HG03342 (cell line): Measurements from ENCODE around the gene YKT6.

Source experiments
- ATAC-seq: cut with Tn5 transposase; IDR thresholded peaks from one replicate; pipeline ENCODE4 v1.9.1; 2021; ENCODE audit warnings: mild to moderate bottlenecking, moderate library complexity; ENCODE audit not compliant: unreplicated experiment

The YKT6 gene

DNA sequence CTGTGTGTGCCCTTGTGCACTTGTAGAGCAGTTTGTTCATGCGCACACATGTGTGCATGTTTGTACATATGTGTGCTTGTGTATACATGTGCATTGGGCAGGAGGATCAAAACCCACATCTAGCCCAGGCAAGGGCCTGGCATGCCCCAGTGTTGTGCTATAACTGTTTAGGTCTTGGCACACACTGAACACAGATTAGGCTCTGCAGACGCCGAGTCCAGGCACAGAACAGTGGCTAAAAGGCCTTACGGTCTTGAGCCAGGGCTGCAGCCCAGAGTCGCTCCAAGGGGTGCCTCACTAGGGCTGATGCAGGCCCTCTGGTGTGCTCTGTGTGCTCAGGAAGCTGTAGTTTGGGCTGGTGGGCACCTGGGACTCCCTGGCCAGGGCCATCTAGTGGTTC, 55.7 kb downstream of the YKT6 start:
- no peak for ATAC-seq

DNA sequence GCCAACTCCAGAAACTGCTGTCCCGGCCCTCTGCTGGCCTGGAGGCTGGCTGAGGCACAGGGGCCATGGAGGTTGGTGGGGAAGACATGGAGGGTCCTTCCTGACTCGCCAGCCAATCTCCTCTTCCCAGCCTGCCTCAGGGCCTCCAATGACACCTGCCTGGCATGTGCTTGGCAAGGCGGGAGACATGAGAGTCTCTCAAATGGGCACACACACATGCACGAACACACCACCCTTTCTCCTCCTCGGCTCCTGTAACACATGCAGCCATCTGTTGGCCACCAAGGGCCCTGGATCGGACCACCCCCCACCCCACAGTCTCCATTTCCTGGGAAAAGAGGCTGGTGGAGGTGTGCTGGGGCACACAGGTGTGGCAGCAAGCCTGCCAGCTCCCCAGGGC, 56.4 kb downstream of the YKT6 start:
- no peak for ATAC-seq

DNA sequence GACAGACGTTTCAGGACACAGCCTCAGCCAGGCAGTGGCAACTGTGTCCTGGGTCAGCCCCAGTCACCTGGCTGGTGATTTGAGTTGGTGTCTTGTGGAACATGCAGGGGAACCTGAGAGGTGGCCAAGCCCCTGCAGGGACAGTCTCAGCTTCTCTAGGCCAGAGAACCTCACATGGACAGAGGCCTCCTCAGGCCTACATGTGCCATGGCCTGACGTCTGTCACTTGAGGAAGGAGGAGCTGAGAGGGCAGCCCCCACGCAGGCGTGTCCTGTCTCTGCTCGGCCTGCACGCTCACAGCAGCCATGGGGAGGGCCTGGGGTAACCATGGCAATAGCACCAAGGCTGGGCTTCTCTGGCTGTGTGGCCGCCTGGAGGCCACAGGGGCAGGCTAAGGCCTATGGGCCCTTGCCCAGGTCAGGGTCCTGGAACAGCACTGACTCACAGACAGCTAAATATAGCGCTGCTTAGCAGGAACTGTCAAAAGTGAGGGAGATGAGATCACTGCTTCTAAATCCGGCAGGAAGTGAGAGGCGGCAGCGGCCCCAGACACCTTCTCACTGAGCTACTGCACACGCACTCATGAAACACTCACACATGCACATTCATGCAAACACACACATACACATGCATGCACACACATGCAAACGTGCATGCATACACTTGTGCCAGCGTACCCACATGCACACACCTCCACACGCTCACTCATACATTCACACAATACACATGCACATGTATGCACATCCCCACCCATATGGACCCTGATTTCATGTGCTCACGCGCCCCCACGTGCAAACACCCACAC, 57.0 kb downstream of the YKT6 start:
- peak; percentile 84 for ATAC-seq

DNA sequence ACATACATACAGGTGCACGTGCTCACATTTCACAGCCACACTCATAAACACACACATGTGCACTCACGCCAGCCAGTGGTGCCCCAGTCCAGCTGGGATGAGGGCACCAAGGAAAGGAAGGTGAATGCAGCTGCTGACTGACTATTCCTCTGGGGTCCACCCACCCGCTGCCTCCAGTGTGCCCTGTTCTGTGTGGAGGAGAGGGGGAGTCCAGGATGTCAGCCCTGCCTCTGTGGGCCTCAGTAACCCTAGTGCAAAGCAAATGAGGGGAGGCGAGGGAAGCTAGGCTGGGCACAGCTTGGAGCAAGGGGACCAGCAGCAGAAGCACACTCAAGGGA, 57.6 kb downstream of the YKT6 start:
- ATAC-seq, result no peak

DNA sequence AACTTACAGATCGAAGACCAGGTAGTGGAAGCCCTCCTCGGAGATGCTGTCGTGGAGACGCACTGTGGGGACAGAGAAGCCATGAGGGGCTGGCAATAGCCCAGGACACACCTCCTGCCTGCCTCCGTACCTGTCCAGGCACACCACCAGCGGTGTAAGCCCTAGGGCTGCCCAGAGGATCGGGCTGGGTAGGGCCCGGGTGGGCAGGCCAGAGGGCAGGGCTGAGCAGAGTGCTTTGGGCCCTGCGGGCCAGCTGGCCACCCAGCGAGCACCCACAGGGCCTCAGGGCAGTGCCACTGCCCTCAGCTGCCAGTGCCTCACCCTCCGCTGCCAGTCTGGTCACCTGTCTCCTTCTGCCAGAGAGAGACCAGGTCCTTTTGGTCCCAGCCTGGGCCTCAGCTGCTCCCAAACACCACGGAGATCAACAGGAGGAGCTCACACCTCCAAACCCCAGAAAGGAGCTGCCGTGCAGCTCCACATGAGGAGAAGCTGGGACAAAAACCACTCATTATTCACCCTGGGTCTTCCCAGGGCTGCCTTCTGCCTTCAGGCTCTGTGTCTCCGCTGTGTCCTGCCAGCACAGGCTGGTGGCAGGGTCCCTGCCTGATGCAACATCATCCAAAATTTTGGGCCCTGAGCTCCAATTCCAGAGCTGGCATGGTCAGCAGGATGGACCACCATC, 58.2 kb downstream of the YKT6 start:
- ATAC-seq, result no peak

DNA sequence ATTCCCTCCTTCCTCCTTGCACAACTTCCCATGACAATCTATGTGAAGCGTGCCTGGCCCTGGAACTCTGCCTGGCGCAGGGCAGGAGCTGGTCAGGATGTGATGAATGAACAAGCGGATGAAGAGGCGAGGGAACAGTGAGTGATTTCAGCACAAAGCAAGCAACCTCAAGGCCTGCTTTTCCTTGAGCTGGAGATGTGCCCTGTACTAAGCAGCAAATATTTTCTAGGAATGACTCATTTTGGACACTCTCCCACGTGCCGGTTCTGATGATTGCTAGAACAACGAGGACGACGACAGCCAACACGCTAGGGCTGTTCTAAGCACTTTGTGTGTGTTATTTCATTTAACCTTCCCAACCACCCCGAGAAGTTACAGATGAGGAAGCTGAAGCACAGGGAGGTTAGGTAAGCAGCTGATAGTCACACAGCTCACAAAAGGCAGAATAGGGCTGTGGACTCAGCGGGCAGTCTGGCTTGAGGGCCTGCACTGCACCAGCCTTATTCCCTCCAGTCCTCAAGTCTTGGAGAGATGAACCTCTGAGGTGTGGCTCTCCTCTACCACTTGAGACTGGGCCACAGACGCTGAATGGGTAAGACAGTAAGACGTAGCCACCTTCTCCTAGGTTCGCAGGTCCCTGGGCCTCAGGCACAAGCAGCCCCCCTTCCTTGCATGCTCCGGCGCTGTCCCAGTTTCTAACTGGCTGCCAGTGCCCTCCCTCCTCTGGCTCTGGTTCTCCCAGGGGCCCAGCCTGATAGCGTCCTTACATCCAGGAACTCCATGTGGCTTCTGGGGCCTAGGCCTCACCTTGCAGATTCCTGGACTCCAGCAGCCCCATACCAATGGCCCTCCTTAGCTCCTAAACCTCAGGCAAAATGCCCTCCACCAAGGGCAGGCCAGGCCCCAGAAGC, 59.0 kb downstream of the YKT6 start:
- ATAC-seq, result no peak

DNA sequence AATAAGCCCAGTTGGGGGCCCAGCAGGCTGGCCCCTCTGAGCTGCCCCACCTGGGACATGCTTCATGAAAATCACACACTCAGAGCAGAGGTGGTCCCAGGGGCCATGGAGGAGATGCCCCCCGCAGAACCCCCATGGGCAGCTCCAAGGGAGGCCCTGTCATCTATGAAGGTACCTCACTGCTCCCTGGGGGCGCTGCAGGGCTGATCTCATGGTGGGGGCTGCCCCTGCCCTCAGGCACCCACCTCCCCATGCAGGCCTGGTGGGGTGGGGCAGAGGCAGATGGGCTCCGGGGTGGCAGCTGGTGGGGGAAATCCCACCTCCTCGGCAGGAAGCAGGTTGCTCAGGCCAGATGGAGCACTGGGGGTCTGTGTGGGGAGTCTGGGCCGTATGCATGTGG, 60.5 kb downstream of the YKT6 start:
- no peak for ATAC-seq

DNA sequence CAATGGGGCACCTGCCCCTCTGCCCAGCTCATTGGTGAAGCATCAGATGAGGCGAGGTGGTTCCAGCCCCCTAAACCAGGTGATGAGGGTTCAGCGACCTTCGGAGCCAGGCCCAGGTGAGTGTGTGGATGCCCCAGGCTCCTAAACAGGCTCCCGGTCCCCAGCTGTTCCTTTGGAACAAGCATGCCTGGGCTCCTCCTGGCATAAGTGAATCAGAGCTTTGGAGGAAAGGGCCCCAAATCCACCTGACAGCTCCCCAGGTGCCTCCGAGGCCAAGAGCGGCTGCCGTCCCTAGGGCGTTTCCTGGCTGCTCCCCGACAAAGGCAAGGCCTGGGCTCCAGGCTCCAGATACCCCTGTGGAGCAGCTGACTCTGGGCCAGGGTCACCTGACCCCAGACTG, 61.3 kb downstream of the YKT6 start:
- no peak for ATAC-seq

DNA sequence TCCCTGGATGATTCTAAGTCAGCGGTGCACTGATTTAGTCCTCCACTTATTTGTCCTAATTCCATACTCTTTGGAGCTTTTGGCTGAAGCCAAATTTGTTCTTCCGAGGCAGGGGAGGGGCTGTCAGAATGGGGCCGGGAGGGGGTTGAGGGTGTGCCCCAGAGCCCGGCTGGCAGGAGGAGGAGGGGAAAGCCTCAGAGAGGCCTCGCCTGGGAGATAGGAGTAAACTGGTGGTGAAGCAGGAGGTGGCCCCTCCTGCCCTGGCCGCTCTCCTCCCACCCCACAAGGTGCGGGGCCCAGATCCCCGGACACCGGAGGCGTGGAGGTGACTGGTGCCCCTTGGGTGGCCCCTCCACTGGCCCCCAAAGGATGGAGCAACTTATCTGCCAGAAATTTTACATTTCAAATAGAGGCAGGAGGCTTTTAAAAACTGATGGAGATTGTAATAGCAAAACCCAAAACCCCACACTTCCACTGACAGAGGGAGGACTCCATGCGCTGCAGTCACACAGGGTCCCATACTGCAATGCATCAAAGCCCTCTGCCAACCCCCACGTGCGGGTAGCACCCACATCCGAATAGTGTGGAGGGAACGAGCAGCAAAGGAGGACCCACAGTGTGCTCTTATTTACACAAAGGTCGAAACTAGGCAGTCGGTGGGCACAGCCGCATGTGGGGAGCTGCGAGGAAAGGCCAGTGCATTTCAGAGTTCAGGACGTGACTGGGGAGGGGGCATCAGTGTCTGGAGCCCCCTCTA, 62.7 kb downstream of the YKT6 start:
- ATAC-seq, result no peak
